CD4-positive, alpha-beta T cell treated with Interleukin-6 at 100 ng/mL for 8 hours (primary cell): ENCODE data around the gene GNGT2.
"Not testable (repeated sequence)": the region's sequence is repeated elsewhere in the genome, so short reads cannot be mapped to it uniquely, and the experiment has no call there.

Experiments used
- DNase-seq: peaks from one replicate; pipeline ENCODE4 v3.0.0-alpha.2; 2020; ENCODE audit warnings: mixed read lengths, low spot score

The GNGT2 gene

DNA sequence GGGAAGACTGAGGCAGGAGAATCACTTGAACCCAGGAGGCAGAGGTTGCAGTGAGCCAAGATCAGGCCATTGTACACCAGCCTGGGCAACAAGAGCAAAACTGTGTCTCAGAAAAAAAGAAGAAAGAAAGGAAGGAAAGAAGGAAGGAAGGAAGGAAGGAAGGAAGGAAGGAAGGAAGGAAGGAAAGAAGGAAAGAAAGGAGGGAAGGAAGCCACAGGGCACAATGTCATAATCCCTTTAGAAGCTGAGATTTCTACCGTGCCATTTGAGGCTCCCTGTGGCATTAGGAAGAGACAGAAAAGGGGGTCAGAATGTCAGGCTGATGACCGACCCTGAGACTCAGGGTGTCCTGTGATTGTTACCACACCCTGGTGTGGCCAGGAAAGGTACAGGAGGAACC lies 6.6 kb downstream of the GNGT2 start:
- no peak for DNase-seq

DNA sequence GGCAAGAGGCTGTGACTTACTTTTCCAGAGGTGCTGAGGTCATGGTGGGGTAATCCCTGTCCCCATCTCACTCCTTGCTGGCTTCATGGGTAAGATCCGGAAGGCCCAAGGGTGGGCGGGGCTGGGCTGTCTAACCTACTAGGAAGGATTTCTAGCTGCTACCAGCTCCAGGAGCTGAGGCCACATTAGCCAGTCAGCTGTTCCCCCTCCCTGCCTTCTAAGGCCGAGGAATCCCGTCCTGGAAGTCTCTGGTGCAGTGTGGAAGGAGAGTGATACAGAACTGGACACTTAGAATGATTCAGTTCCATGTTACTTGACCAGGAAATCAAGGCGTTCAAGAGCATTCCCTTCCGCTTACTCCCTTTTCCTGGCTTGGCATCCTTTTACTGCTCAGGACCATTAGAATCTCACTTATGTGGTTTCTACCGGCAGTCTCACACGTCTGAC lies 8.9 kb downstream of the GNGT2 start:
- DNase-seq = no peak

DNA sequence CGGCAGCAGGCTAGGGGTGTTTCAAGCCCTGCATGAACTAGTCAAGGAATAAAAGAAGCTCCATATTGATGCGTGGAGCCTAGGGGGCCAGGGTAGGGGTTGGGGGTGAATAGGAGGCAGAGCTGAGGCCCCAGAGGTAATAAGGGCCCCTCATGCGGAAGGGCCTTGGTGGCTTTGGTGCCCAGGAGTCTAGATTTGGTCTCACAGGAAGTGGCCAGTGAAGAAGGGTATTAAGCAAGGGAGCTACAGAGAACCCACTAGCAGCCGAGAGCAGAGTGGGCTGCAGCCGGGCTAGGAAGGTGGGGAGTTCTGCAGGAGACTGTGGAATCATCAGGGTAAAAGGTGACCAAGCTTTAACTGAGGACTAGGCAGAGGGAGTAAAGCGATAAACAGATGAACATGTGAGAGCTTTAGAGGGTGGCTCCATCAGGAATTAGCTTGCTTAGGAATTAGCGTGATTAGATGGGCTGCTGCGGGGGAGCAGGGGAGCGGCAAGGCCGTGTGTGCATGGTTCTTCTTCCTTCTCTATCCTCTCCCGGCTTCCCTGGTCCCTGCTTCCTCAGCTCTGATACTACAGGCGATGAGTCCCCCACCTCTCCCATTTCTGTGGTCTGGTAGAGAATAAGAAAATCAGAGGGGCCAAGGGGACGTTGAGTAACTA lies 9.8 kb downstream of the GNGT2 start:
- DNase-seq = no peak

DNA sequence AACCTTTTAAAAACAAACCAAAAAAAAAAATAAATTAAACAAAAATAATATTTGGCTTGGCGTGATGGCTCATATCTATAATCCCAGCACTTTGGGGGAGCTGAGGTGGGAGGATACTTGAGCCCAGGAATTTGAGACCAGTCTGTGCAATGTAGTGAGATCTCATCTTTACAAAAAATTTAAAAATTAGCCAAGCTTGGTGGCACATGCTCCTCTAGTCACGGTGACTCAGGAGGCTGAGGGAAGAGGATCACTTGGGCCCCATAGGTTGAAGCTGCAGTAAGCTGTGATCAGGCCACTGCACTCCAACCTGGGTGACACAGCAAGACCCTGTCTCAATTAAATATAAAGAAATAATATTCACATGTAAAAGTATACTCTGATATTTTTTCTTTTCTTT lies 12.2 kb downstream of the GNGT2 start:
- DNase-seq = no peak

DNA sequence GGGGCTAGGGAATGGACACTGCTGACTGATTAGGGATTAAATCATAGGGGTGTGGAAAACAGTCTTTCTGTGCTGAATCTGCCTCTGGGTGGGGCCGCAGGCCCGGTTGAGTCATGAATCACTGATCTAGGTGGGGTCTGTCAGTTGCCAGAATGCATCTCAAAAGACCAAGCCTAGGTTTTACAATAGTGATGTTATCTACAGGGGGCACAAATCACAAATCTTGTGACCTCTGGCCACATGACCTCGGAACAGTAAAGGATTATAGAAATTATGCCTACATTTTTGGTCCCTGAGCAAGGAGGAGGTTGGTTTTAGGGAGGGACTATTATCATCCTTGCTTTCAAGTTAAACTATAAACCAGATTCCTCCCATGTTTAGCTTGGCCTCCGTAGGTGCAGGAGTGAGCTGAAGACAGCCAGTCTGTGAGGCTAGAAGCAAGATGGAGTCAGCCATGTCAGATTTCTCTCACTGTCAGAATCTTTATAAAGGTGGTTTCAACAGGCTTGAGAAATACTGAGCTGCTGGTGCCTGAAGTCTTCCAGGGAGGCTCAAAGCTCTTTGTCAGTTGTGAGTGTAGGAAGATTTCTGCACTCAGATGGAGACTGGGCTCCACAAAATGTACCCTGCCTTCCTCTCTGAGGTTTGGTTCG lies 12.9 kb downstream of the GNGT2 start:
- DNase-seq = no peak

DNA sequence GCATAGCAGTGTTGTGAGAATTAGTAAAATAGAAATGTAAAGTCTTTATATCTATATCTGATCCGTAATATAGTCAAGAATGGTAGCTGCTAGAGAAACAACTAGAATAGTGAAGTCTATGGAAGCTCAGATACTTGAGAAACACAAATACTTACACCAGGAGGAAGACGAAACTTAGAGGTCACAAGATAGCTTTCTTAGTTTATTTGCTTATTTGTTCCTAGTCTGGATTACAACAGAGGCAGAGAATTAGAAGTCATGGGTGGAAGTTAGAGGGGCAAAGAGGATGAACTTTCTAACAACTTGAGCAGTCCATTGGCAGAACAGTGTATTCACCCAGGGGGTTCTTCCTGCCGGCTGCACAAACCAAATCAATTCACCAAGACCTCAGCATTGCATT lies 13.9 kb downstream of the GNGT2 start:
- DNase-seq = no peak

DNA sequence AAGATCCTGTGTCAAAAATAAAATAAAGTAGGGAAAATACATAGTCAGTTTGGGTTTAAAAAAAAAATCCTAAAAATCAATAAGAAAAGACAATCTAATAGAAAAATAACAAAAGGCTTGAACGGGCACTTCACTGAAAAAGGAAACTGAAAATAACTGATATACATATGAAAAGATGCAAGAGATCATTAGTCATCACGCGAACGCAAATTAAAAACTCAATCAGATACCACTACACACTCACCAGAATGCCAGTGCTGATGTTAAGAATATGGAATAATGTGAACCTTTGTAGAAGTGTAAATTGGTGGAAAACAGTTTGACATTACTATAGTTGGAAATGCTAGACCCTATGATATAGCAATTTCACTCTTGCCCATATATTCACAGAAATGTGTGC lies 14.6 kb downstream of the GNGT2 start:
- DNase-seq = no peak

DNA sequence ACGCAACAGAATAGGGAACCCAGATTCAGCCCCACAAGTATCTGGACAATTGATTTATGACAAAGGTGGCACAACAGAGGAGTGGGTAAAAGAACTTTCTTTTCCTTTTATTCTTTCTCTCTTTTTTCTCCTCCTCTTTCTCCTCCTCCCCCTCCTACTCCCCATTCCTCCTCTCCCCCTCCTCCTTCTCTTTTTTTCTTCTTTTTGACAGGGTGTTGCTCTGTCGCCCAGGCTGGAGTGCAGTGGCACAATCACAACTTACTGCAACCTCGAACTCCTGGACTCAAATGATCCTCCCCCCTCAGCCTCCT lies 16.1 kb downstream of the GNGT2 start:
- no peak for DNase-seq

DNA sequence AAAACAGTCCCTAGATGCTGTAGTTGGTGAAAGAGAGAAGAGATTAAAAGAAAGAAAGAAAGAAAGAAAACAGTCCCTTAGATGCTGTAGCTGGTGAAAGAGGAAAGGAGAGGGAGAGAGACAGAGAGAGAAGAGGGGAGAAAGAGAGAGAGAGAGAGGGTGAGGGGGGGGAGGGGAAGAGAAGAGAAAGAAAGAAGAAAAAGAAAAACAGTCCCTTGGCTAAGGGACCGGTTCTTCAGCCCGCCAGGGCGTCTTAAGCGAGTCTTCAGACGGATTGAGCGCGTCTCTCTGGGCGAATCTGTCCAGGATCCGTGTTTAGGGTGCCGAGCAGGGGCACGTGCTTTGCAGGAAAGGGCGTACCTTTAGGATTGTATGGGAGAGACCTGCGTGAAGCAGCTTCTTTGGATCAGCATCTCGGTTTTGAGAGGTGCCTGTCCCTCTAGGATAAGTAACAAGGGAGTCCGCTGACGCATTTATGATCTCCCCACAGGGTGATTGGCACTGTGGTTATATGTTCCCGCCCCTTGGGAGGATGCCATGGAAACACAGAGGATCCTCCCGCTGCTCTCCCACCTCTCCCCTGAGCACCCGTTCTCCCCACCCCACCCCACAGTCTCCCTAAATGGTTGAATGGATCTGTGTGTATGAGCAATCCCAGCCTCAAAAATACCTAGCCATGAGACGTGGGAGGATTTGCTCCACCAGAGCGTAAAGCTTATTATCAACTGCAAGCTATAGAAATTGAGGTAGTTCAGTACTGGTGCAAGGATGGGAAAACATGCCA lies 16.7 kb downstream of the GNGT2 start:
- DNase-seq = no peak

DNA sequence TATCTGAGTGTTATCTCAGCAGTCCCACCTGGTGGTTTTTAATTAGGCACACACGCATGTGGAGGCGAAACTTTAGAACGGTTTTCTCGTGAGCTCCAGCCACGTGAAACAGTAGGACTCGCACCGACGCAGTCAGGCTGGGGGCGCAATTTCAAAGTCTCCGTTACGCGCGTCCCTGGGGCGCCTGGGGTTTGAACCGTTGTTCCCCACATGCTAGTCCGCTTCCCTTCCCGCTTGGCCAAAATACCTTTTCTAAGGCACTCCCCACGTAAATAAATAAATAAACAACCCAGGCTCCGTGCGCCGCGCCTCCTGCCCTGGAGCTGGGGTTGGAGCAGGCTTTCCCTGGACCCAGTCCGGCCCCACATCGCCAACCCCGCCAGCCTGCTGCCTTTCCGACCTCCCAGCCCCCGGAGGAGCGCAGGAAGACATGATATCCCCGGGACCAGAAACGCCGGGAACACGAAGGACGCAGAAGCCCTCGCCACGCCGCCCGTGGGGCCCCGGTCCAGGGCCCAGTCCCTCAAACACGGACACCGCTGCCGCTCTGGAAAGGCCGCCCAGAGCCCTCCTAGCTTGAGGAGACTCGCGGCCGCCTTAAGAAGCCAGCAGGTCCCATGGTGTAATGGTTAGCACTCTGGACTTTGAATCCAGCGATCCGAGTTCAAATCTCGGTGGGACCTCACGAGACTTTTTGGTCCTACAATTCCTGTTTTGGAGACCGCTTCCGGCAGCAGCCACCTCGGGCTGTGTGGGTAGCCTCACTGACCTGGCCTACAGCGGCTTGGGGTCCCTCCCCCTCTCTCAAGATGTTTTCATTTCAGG lies 18.2 kb downstream of the GNGT2 start:
- peak; percentile 84 for DNase-seq

DNA sequence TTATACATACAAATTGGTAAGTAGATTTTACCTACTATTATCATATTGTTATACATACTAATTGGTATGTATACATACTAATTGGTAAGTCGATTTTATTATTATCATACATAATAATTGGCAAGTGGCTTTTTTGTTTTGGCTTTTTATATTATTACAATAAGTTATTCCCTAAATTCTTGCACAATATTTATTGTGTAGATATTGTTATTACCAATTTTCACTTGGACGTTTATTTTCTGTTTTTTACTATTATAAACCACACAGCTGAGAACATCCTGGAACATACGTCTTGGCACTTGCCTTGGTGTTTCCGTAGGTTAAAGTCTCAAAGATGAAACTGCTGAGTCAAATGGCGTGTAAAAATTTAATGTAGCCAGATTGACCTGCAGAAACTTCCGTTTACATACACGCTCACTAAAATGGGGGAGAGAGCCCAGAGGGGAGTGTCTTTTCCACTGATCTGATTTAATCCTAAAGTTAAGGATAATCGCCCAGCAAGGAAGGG lies 18.9 kb downstream of the GNGT2 start:
- DNase-seq = no peak

DNA sequence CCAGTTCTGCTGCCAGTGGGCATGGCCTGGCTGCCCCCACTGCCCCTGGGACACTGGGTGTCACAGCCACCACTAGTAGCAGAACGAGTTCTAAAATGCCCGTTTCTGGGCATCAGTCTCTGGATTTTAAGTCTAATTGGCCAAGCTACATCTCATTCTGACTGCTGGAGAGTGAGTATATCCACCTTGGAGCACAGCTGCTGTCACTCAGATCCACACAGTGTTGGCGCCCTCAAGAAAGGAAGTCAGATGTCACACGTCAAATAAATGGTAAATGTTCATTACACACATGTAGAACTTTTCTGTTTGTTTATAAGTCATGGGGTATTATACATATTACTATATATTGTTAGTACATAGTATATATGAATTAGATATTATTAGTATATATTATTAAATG lies 19.4 kb downstream of the GNGT2 start:
- DNase-seq = no peak

DNA sequence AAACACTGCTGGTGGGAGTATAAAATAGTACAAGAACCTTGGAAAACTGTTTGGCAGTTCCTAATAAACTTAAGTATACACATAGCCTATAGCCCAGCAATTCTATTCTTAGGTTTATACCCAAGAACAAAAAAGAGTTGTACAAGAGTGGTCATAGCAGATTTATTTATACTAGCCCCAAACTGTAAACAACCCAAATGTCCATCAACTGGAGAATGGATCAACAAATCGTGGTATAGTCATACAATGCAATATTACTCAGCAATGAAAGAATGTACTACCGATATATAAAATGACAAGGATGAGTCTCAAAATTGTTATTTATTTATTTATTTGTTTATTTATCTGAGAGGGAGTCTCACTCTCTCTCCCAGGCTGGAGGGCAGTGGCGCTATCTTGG lies 23.1 kb downstream of the GNGT2 start:
- no peak for DNase-seq

DNA sequence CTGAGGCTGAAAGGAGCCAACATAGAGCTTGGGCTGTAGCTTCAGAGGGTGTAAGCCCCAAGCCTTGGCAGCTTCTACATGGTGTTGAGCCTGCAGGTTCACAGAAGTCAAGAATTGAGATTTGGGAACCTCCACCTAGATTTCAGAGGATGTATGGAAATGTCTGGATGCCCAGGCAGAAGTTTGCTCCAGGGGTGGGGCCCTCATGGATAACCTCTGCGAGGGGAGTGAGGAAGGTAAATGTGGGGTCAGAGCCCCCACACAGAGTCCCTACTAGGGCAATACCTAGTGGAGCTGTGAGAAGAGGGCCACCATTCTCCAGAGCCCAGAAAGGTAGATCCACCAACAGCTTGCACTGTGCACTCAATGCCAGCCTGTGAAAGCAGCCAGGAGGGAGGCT lies 25.0 kb downstream of the GNGT2 start:
- DNase-seq = not testable (repeated sequence)

DNA sequence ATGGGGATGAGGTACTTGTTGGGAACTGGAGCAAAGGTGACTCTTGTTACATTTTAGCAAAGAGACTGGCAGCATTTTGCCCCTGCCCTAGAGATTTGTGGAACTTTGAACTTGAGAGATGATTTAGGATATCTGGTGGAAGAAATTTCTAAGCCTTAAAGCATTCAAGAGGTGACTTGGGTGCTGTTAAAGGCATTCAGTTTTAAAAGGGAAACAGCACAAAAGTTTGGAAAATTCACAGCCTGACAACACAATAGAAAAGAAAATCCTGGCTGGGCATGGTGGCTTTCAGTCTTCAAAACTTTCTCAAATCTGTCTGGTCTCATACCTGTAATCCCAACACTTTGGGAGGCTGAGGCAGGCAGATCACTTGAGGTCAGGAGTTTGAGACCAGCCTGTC lies 25.9 kb downstream of the GNGT2 start:
- not testable (repeated sequence) for DNase-seq

DNA sequence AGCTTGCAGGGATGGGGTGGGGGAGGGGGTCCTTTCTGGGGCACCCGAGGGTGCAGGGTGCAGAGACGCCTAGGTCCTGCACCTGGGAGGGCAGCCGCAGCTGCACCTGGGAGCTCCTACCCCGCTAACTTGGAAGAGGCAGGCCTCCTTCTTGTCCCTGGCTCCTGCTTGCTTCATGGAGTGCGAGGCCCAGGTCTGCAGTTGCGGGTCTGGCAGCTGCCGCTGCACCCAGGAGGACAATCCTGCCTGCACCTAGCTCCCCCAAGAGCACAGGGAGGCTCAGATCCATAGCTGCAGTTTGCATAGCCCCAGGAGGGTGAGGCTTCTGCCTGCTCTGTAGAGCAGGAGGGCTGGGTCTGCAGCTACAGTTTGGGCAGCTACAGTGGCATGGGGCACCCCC lies 26.6 kb downstream of the GNGT2 start:
- no peak for DNase-seq

DNA sequence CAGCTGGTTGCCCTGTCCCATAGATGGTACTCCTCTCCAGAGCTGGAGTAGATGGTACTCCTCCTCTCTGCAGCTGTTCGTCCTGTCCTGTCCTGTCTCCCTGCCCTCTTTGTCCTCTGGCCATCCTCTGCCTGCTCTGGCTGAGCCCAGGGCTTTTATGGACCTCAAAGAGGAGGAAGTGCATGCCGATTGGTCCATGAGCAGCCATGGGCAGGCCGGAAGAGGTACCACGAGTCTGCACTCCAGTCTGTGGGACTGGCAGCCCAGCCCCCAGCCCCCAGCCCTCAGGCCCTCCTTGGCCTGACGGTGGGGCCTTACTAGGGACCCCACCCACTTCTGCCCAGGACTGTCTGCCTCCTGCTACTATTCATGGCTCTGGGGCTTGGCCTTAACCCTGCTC lies 27.0 kb downstream of the GNGT2 start:
- DNase-seq = no peak

DNA sequence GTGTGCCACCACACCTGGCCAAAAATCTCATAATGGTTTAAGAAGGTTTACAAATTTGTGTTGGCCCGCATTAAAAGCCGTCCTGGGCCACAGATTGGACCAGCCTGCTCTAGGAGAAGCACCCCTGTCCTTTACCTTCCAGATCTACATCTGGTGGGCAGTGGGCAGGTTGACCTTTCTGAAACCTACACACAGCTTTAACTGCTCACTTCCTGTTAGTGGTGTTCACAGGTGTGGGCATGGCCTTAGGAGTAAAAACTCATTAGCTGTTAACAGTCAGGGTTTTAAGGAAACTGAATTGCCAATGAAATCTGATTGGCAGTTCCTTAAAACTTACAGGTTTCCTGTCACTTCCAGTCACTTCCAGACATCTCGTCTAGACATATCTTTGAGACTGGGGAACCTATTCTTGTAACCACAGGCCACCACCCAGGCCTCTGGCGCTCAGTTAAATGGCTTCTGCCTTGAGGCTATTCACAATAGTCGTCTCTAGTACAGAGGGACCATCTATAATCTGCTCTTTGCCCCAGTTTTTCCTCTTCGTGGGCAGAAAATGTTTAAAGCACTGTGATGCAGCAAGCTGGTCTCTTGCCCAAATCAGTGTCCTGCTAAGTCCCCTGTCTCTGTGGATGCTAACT lies 29.3 kb downstream of the GNGT2 start:
- DNase-seq = no peak

DNA sequence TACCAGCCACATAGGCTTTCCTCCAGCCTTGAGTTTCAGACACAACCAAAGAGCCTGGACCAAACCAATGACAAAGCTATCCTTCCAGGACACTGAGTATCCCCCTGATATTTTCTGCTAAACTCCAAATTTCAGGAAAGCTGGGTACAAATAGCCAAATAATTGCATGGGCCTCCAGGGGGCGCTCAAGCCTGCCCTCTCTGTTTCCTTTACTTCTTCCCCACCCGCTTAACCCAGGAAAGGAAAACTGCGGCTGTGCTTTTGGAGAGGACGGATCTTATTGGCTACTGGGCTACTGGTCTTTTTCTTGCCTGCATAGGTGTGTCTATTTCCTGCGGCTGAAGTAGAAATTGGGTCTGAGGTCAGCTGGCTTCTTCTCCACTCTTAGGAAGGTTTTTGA lies 30.1 kb downstream of the GNGT2 start:
- peak; percentile 60 for DNase-seq

DNA sequence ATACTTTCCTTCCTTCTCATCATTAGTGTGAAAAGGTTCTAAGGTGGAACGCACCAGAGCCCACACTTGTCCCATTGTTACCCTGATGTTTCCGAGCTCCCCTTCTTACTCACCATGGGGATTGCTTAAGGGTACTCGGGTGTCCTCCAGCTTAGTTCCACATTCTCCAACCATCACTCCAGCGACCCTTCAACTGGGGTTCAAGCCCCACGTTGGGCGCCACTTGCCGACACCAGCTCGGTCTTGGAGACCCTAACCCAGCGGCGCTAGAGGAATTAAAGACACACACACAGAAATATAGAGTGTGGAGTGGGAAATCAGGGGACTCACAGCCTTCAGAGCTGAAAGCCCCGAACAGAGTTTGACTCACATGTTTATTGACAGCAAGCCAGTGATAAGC lies 34.4 kb downstream of the GNGT2 start:
- not testable (repeated sequence) for DNase-seq

DNA sequence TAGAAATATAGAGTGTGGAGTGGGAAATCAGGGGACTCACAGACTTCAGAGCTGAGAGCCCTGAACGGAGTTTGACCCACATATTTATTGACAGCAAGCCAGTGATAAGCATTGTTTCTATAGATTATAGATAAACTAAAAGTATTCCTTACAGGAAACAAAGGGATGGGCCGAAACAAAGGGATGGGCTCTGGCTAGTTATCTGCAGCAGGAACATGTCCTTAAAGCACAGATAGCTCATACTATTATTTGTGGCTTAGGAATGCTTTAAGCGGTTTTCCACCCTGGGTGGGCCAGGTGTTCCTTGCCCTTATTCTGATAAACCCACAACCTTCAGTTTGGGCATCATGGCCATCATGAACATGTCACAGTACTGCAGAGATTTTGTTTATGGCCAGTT lies 39.7 kb downstream of the GNGT2 start:
- not testable (repeated sequence) for DNase-seq

DNA sequence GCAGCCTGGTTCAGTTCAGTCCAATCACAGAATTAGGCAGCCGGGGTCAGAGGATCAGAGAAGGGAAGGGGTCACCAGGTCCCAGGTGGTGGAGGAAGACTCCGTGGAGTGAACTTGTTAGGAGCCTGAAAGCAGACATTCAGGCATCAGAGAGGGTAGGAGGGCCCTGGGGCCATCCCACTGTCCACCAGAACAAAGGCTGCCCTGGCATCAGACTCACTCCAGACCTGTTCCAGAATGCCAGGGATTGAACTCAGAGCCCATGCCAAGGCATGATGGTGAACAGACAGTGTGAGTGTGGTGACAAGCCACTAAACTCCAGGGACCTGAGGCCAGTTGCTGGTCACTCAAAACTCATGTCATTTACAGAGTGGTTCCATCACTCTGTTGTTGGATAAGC lies 40.2 kb downstream of the GNGT2 start:
- DNase-seq = no peak
